ENCODE measurements around the gene MSI2.

MSI2 gene

GRCh38 chr17:57410169-57410568 lies 153.8 kb downstream of the MSI2 start:
- Histone ChIP-seq H3K4me2 (ENCODE audit: low read depth, low read length, poor library complexity, severe bottlenecking) (no peak overlapping the region), H4K20me1 (ENCODE audit: low read depth, low read length) (no peaks in the 10 kb centered on the region), H3K27ac (ENCODE audit: low read depth, low read length) (no peak overlapping the region), H3F3A (ENCODE audit: insufficient read depth) (no peaks in the 10 kb centered on the region), H3K9me3 (ENCODE audit: insufficient read depth, low read length) (no peaks in the 10 kb centered on the region), H3K4me3 (ENCODE audit: insufficient read depth, low read length, poor library complexity, severe bottlenecking) (no peak overlapping the region), H2AFZ (ENCODE audit: low read depth, low read length, severe bottlenecking) (no peak overlapping the region), H3K9ac (ENCODE audit: low read length) (no peak overlapping the region), H3K27me3 (ENCODE audit: low read length) (no peaks in the 10 kb centered on the region), H3K79me2 (ENCODE audit: insufficient read depth, low read length) (peaks cover 59% of the 10 kb centered on the region), H3K9me2 (replicated peaks; ENCODE audit: insufficient read depth, low read length) (no peaks in the 10 kb centered on the region), H3K36me3 (ENCODE audit: low read length) (no peaks in the 10 kb centered on the region)
- no peak for TF ChIP-seq EZH2phosphoT487 (conservative IDR thresholded peaks at IDR 0.05; ENCODE audit: low read length)

GRCh38 chr17:57412520-57413096 lies 156.3 kb downstream of the MSI2 start:
- no peaks in the 10 kb centered on the region for H4K20me1 ChIP-seq (ENCODE audit: low read depth, low read length)
- H3K9me3 ChIP-seq (ENCODE audit: insufficient read depth, low read length): no peaks in the 10 kb centered on the region
- no peaks in the 10 kb centered on the region for H3K9me2 ChIP-seq (replicated peaks; ENCODE audit: insufficient read depth, low read length)
- H3F3A ChIP-seq (ENCODE audit: insufficient read depth): no peaks in the 10 kb centered on the region
- H3K27ac ChIP-seq (ENCODE audit: low read depth, low read length): no peak overlapping the region
- H3K27me3 ChIP-seq (ENCODE audit: low read length): no peaks in the 10 kb centered on the region
- no peaks in the 10 kb centered on the region for H3K36me3 ChIP-seq (ENCODE audit: low read length)
- no peak for TF ChIP-seq CTCF (IDR thresholded peaks at IDR 0.05; ENCODE audit: insufficient read depth, low read length, poor library complexity, severe bottlenecking)
- TF ChIP-seq EZH2phosphoT487 (conservative IDR thresholded peaks at IDR 0.05; ENCODE audit: low read length): no peak
- H2AFZ ChIP-seq (ENCODE audit: low read depth, low read length, severe bottlenecking): no peak overlapping the region
- H3K9ac ChIP-seq (ENCODE audit: low read length): no peak overlapping the region
- peaks cover 53% of the 10 kb centered on the region for H3K79me2 ChIP-seq (ENCODE audit: insufficient read depth, low read length)
- H3K4me3 ChIP-seq (ENCODE audit: insufficient read depth, low read length, poor library complexity, severe bottlenecking): no peak overlapping the region
- no peak overlapping the region for H3K4me2 ChIP-seq (ENCODE audit: low read depth, low read length, poor library complexity, severe bottlenecking)

GRCh38 chr17:57413848-57414651 lies 157.7 kb downstream of the MSI2 start:
- Histone ChIP-seq H3K9me3 (ENCODE audit: insufficient read depth, low read length) (no peaks in the 10 kb centered on the region), H4K20me1 (ENCODE audit: low read depth, low read length) (no peaks in the 10 kb centered on the region), H3K36me3 (ENCODE audit: low read length) (no peaks in the 10 kb centered on the region), H3K27ac (ENCODE audit: low read depth, low read length) (no peak overlapping the region), H3K27me3 (ENCODE audit: low read length) (no peaks in the 10 kb centered on the region), H2AFZ (ENCODE audit: low read depth, low read length, severe bottlenecking) (no peak overlapping the region), H3K4me2 (ENCODE audit: low read depth, low read length, poor library complexity, severe bottlenecking) (no peak overlapping the region), H3K79me2 (ENCODE audit: insufficient read depth, low read length) (peaks cover 45% of the 10 kb centered on the region), H3K9ac (ENCODE audit: low read length) (no peak overlapping the region), H3K4me3 (ENCODE audit: insufficient read depth, low read length, poor library complexity, severe bottlenecking) (no peak overlapping the region), H3K9me2 (replicated peaks; ENCODE audit: insufficient read depth, low read length) (no peaks in the 10 kb centered on the region), H3F3A (ENCODE audit: insufficient read depth) (no peaks in the 10 kb centered on the region)
- TF ChIP-seq CTCF (IDR thresholded peaks at IDR 0.05; ENCODE audit: insufficient read depth, low read length, poor library complexity, severe bottlenecking) (no peak), EZH2phosphoT487 (conservative IDR thresholded peaks at IDR 0.05; ENCODE audit: low read length) (no peak)

GRCh38 chr17:57415751-57416207 lies 159.5 kb downstream of the MSI2 start:
- no peak for TF ChIP-seq EZH2phosphoT487 (conservative IDR thresholded peaks at IDR 0.05; ENCODE audit: low read length)
- no peak for TF ChIP-seq CTCF (IDR thresholded peaks at IDR 0.05; ENCODE audit: insufficient read depth, low read length, poor library complexity, severe bottlenecking)
- no peak overlapping the region for H3K9ac ChIP-seq (ENCODE audit: low read length)
- H2AFZ ChIP-seq (ENCODE audit: low read depth, low read length, severe bottlenecking): no peak overlapping the region
- H3K4me2 ChIP-seq (ENCODE audit: low read depth, low read length, poor library complexity, severe bottlenecking): no peak overlapping the region
- no peaks in the 10 kb centered on the region for H3K36me3 ChIP-seq (ENCODE audit: low read length)
- H4K20me1 ChIP-seq (ENCODE audit: low read depth, low read length): no peaks in the 10 kb centered on the region
- H3K79me2 ChIP-seq (ENCODE audit: insufficient read depth, low read length): peaks cover 44% of the 10 kb centered on the region
- H3K4me3 ChIP-seq (ENCODE audit: insufficient read depth, low read length, poor library complexity, severe bottlenecking): no peak overlapping the region
- H3K9me2 ChIP-seq (replicated peaks; ENCODE audit: insufficient read depth, low read length): no peaks in the 10 kb centered on the region
- no peaks in the 10 kb centered on the region for H3K9me3 ChIP-seq (ENCODE audit: insufficient read depth, low read length)
- no peaks in the 10 kb centered on the region for H3K27me3 ChIP-seq (ENCODE audit: low read length)
- H3K27ac ChIP-seq (ENCODE audit: low read depth, low read length): no peak overlapping the region
- no peaks in the 10 kb centered on the region for H3F3A ChIP-seq (ENCODE audit: insufficient read depth)

All from SU-DHL-6 (cell line).